Measurements from ENCODE around the gene CNIH3. TPM values are rescaled to one million over a fixed set of nuclear protein-coding genes. Genes with fewer than 3 reads are reported as not detected.

CNIH3 gene
- total RNA-seq, 1 experiment from 2014 or later = 3.7 TPM

GRCh38 chr1:224579526-224579925 is 36.6 kb upstream of the CNIH3 start:
- H3K9me3 ChIP-seq (ENCODE audit: control insufficient read depth, insufficient read depth, low read depth, low read length) = no peaks in the 10 kb centered on the region
- H3K27me3 ChIP-seq (ENCODE audit: control insufficient read depth, insufficient read depth, low read length) = no peaks in the 10 kb centered on the region
- no TSS peak for BruUV-seq (replicated peaks)
- intact Hi-C loops (cut with micrococcal nuclease; ENCODE audit: unreplicated experiment) (no loop called here), in situ Hi-C loops (cut with HindIII; ENCODE audit: low pct_unique_long_range_greater_than_20kb, low sequenced_read_pairs) (no loop called here)
- H3K4me3 ChIP-seq (ENCODE audit: low read depth in 2 of 2, low read length in 2 of 2) = no peak overlapping the region
- no peak for DNase-seq (ENCODE audit: low read depth, low spot score)
- no peak for ATAC-seq
- ChIA-PET POLR2A (no interaction called here), CTCF (no interaction called here)
- no peaks in the 10 kb centered on the region for H3K36me3 ChIP-seq (ENCODE audit: control insufficient read depth, insufficient read depth, low read length)
- TF ChIP-seq POLR2AphosphoS5 (IDR thresholded peaks at IDR 0.05; ENCODE audit: low read depth, low read length) (no peak), TCF7L2 (IDR thresholded peaks at IDR 0.05; ENCODE audit: low read depth, low read length) (no peak), CTCF (IDR thresholded peaks at IDR 0.05) (no peak), REST (IDR thresholded peaks at IDR 0.05; ENCODE audit: insufficient read depth in 1 of 2, low read depth in 2 of 2, low read length in 1 of 2) (no peak), SIN3A (IDR thresholded peaks at IDR 0.05; ENCODE audit: borderline replicate concordance, insufficient read depth, low read depth, low read length) (no peak)
- H3K27ac ChIP-seq (ENCODE audit: low read length) = no peak overlapping the region
- no peaks in the 10 kb centered on the region for H3K4me1 ChIP-seq (ENCODE audit: control insufficient read depth, insufficient read depth, low read length)

GRCh38 chr1:224580006-224580405 is 36.1 kb upstream of the CNIH3 start:
- DNase-seq (ENCODE audit: low read depth, low spot score) = no peak
- ATAC-seq = no peak
- Histone ChIP-seq H3K27me3 (ENCODE audit: control insufficient read depth, insufficient read depth, low read length) (no peaks in the 10 kb centered on the region), H3K9me3 (ENCODE audit: control insufficient read depth, insufficient read depth, low read depth, low read length) (no peaks in the 10 kb centered on the region), H3K4me3 (ENCODE audit: low read depth in 2 of 2, low read length in 2 of 2) (no peak overlapping the region), H3K4me1 (ENCODE audit: control insufficient read depth, insufficient read depth, low read length) (no peaks in the 10 kb centered on the region), H3K27ac (ENCODE audit: low read length) (no peak overlapping the region), H3K36me3 (ENCODE audit: control insufficient read depth, insufficient read depth, low read length) (no peaks in the 10 kb centered on the region)
- in situ Hi-C loops (cut with HindIII; ENCODE audit: low pct_unique_long_range_greater_than_20kb, low sequenced_read_pairs) = no loop called here
- ChIA-PET POLR2A (no interaction called here), CTCF (no interaction called here)
- BruUV-seq (replicated peaks) = no TSS peak
- TF ChIP-seq SIN3A (IDR thresholded peaks at IDR 0.05; ENCODE audit: borderline replicate concordance, insufficient read depth, low read depth, low read length) = no peak
- TF ChIP-seq POLR2AphosphoS5 (IDR thresholded peaks at IDR 0.05; ENCODE audit: low read depth, low read length) = no peak
- no peak for TF ChIP-seq TCF7L2 (IDR thresholded peaks at IDR 0.05; ENCODE audit: low read depth, low read length)
- TF ChIP-seq REST (IDR thresholded peaks at IDR 0.05; ENCODE audit: insufficient read depth in 1 of 2, low read depth in 2 of 2, low read length in 1 of 2) = no peak
- no peak for TF ChIP-seq CTCF (IDR thresholded peaks at IDR 0.05)
- intact Hi-C loops (cut with micrococcal nuclease; ENCODE audit: unreplicated experiment) = no loop called here
